HG02642 (cell line): ENCODE data around the gene LEAP2.

ENCODE experiments used
- ATAC-seq: cut with Tn5 transposase; IDR thresholded peaks from one replicate; pipeline ENCODE4 v1.9.1; 2021; ENCODE audit warnings: mild to moderate bottlenecking; ENCODE audit not compliant: unreplicated experiment, poor library complexity

The LEAP2 gene

DNA sequence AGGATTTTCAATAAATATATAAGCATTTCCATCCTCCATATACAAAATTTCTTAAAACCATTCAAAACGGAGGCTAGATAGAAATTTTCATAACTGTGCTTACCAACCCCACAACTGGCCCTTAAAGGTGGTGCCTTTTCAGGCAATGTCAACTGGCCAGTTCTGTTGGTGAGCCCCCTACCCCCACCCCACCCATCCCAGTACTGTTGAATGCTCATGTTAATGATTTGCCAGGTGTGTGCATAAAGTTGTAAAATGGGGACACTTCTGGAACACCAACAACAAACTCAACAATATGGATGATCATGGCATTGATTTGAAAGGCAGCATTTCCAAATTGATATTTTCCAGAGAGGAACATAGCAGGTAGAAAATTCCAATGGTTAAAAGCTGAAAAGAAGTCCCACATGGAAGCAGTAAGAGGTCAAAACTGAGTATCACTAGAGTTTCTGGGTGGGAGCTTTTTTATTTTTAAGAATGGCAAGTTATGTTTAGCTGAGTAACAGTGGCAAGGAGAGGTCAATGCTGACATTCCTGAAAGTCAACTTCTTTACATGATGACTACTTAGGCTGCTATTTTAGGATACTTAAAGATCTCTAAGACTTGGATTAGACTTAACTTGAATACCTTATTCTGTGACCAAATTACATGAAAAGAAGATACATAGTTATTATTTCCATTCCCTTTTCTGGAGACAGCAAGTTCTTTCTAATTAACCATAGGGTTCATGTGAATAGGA is 2.7 kb downstream of the LEAP2 start:
- no peak for ATAC-seq

DNA sequence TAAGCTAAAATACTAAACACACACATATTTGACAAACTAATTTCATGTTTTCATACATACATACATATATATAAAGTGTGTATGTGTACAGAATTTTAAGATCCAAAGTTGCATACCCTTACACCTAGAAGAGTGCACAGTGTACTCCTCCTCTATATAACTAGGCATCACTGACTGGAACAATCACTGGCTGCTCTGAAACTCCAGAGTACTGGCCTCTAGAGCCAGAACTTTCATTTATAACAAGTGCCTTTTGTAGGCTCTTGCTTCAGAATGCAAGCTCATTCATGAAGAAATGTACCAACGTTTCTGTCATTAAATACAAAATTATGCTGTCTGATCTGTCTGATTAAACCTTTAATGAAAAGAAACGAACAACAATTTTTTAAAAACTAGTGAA is 4.0 kb downstream of the LEAP2 start:
- no peak for ATAC-seq

DNA sequence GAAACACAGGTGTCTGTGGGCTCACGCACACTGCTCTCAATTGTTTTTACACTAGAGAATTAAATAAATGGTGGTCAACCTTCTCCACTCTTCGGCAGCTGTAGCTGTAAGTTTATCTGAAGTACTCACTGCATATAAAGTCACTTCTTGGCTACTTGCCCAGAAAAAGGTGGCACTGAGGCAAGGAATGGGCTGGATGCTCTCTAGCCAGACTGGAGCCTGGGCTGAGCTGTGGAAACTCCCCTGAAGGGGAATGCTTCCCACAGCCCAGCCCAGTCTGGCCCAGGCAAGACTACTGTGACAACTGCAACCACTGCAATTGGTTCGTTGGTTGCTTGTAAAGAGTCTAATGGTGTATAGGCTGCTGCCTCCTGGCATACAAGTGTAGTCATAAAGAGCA is 4.5 kb downstream of the LEAP2 start:
- ATAC-seq: no peak

DNA sequence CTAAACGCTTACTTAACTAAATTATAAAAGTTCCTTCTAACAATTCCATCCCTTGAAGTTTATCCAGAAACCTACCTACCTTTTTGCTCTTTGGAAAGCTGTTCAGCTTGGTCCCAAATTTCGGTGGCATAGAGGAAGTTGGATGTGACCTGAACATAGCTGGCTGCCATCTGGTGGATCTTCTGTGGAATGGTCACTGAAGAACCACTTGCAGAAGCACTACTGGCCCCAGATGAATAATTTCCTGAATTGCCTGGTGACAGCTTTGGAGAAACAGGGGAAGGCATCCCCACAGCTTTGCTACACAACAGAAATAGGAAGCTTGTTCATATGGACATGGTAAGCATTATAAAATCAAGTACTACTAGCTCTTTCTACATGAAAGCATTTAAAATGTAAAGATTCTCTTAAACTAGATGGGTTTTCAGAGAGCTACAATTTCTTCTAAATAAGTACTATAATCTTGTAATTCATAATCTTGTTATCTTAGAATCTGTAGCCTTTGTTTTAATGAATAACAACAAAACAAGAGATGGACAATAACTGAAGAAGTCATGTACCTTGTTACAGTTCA is 9.9 kb downstream of the LEAP2 start:
- no peak for ATAC-seq

DNA sequence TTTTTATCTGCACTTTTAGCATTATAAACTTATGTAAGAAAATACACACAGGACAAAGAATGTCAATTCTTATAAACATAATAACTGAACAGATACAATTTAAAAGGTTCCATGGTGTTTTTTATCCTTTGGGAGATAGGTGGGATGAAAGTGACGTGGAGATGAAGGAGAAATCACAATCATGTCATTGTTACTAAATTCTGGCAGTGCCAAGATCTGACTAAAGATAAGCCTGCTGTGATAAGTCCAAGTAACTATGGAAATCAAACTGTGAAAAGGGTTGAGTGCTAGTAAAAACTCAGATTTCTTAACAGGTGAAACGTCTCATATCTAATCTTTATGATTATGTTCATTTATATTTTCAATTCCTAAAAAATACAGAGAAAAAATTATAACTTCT is 11.1 kb downstream of the LEAP2 start:
- no peak for ATAC-seq

DNA sequence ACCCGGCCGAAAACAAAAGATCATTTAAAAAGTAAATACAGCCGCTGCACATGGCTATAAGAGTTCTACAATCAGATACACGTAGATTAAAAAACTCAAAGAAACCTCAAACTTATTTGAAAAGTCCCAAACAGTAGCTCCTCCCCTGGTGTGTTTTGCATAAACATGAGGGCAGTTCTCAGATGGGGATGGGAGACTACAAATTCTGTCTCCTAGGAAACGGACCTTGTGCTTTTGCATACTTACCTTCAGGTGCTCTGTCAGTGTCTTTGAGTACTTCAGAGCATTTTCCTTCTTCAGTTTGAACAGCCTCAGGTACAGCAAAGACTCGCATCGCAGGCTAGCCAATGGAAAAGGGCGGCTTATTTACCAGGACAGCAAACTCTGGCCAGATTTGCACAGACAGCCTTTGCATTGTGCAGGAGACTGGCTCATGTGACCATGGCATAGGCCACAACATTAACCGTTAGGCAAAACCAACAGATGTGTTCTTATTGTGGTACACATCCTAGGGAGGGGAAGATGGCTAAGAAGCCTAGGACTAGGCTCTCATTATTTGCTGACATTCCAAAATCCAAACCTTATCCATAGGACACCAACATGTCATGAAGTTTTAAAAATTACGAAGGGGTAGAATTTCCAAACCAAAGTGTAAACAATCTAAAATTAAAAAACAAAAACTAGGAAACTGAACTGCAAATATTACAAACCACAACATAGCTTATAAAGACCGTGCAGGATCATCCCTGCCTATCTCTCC is 12.8 kb downstream of the LEAP2 start:
- no peak for ATAC-seq

DNA sequence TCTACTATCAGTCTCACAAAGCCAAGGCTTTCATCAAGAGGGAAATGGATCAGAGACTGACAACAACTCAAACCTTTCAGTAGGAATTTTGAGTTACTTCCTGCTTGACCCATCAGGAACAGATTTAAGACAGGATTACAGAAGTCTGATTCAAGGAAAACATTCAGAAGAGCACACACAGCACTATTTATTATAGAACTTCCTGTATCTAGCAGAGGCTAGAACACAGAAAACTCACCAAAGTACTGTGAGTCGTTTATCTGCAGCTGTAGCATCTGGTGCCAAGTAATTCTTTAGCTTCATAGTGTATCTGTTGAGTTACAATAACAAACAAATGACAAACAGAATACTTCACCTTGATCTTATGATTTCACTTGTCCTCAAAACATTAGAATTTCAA is 13.8 kb downstream of the LEAP2 start:
- ATAC-seq: no peak

DNA sequence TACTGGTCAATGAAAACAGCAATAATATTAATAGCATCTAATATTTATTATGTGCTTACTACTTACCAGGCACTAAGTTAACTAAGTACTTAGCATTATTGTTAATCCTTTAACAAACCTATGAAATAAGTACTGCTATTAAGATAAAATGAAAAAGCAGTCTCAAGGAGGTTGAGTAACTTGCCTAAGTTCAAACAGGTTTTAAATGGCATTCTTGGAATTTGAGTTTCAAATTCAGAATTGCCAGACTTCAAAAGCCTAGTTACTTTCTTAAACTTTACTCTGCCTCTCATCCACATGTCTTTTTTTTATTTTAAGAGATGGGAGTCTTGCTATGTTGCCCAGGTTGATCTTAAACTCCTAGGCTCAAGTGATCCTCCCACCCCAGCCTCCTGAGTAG is 16.0 kb downstream of the LEAP2 start:
- ATAC-seq: no peak

DNA sequence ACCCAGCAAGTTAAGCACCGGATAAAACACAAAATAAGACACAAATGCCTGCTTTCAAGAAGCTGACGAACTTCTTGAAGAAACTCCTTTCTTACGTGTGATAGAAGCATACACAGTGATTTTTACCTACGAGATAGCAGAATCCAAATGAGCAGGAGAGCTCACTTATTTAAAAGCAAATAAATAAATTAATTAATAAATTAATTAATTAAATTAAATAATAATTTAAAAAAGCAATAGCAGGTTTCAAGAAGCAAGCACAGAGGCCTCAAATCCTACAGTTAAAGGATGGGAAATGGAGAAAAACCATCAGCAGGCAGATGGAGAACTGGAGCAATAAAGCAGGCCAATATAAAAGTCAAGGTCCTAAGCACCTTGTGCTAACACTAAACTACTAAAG is 17.3 kb downstream of the LEAP2 start:
- no peak for ATAC-seq

DNA sequence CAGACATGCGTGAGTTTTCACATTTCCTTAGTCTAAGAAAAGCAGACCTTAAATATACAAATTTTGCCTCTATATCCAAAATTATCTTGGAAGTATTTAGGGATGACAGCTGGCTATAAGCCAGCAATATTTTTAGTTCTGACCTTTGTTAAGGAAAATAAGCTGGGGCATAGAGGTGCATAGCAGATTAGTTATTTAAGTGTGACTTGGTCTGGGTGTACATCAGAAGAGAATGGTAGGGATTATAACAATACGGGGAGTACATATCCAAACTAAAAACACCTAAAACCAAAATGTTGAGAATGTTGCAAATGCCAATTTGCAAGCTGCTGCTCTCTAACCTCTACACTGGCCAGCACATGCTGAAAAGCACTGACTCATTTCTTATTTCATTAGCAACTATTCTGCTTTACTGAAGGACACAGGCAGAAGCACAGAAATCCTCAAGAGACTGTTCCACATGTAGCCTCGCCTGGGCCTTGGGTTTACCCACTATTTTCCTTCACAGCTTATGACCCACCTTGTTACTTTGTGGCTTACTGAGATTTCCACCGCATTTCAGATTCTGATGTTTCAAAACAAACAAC is 22.3 kb downstream of the LEAP2 start:
- no peak for ATAC-seq

DNA sequence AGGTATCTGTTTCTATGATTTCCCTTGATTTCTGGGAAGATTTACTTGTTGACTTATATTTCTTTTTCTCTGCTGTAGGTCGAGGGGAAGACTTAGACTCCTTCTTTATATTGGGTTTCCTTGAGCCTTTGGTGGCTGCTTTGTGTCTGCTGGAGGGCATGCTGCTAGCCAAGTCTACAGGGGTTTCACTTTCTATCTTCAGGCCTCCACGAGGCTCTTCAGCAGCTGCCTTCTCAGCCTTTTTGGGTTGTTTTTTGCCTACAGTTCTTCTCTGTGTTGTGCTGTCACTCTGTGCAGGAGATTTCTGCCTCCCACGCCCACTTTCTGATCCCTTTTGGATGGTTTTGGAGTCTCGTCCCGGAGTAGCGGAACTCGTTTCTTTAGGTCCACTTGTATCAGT is 23.2 kb downstream of the LEAP2 start:
- ATAC-seq: no peak

DNA sequence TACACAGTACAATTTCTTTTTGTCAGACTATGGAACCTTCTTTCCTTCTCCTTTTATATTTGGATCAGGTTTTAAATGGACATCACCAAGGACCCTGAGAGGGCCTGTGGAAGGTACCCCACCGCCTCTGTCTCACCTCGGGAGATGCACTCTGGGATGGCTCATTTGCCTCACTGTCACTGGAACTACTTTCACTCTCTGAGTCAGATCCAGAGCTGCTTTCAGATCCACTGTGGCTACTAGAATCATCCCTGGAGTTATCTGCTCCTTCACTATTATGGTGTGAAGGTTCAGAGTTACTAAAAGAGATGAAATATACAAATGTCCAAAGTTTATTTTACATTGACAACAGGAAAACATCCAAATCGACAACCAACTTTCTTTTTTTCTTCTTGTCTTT is 24.6 kb downstream of the LEAP2 start:
- ATAC-seq: no peak

DNA sequence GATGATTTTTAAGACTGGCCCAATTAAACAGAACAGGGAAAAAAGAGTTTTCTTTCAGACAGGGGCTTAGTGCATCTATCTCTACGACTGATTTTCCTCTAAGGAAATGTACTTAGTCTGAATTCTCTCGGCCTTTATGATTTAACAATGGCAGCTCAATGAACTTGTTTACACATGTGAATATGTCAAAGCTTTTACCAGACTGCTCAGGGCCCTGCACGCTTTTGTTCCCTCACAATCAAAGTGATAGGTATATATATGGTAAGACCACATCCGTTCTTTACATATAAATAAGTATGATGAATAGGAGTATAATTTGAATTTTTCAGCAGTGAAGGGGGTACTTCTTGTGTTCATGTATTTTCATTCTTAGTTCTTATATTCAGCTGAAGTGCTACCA is 27.6 kb downstream of the LEAP2 start:
- ATAC-seq: no peak

DNA sequence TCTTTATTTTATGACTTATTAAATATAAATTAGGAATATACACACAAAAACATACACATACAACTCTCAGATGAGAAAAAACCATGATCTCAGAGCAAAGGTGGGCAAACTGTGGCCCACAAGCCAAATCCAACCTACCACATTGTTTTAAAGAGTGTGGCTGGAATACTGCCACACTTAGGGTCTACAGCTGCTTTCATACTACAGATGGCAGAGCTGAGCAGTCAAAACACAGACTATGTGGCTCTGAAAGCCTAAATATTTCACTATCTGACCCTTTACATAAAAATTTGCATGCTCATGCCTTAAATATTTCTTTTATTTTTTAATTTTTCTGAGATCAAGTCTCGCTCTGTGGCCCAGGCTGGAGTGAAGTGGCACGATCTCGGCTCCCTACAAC is 28.3 kb downstream of the LEAP2 start:
- no peak for ATAC-seq

DNA sequence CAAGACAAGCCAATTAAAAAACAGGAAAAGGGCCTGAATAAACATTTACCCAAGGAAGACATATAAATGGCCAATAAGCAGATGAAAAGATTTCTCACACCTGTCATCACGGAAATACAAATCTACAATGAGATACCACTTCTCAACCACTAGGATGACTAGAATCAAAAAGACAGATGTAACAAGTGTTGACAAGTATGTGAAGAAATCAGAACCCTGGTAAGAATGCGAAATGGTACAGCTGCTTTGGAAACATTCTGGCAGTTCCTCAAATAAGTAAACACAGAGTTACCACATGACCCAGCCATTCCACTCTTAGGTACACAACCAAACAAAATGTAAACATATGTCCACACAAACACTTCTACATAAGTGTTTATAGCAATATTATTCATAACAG is 32.5 kb downstream of the LEAP2 start:
- no peak for ATAC-seq

DNA sequence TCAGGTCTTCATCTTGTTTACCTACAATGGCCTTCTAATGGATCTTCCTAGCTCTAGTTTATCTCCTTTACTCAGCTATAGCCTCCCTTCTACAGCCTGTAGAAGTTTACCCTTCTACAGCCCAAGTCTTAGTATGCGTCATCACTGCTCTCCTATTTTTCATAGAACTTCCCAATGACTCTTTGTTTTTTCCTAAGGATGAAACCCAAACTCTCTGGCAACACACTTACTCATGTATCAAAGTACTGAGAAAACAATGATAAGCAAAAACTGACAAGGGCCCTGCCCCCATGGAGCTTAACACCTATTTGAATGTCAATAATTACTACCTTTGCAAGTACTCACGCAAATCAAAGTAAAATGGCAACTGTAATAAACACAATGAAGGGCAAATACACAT is 33.7 kb downstream of the LEAP2 start:
- ATAC-seq: no peak

DNA sequence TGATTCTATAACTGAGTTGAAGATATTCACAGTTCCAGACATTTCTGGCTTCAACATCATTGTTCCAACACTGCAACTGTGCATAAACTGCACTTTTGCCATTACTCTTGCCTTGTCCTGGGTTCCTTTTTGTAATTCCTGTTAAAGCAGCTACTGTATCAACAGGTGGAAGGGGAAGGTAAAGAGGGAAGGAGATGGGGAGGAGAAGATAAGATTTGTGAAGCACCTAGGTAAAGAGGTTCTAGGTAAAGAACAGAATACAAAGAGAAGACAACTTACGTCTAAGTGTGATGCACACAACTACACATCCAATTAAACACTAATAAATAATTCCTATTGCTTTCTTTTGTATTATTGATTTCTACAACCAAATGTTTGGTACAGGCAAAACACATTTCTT is 36.2 kb downstream of the LEAP2 start:
- ATAC-seq: no peak

DNA sequence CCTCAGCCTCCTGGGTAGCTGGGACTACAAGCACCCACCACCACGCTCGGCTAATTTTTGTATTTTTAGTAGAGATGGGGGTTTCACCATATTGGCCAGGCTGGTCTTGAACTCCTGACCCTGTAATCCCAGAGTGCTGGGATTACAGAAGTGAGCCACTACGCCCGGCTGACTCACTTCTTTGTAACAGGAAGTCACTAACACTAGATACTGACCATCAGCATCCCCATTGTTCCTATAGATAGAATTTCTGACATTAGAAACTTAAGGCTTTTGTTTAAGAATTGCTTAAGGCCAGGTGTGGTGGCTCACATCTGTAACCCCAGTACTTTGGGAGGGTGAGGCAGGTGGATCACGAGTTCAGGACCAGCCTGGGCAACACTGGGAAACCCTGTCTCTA is 42.2 kb downstream of the LEAP2 start:
- no peak for ATAC-seq

DNA sequence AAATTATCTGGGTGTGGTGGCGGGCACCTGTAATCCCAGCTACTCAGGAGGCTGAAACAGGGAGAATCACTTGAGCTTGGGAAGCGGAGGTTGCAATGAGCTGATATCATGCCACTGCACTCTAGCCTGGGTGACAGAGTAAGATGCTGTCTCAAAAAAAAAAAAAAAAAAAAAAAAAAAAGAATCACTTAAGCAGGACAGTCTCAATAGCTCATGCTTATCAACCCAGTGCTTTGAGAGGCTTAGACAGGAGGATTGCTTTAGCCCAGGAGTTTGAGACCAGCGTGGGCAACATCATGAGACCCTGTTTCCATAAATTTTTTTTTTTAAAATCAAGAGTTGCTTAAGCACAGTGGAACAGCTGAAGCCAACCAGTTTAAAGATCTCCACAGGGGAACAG is 42.6 kb downstream of the LEAP2 start:
- no peak for ATAC-seq
